22Rv1 (cell line): ENCODE measurements around the gene CTCFL.

ENCODE experiments used
- H3K27ac ChIP-seq: fragments of 450-650 bp; 2 replicates; pipeline ENCODE4 v1.5.1; 2017
- ZFX ChIP-seq: fragments of 450-650 bp; IDR thresholded peaks from 2 replicates; pipeline ENCODE4 v1.6.1; 2017; ENCODE audit warnings: antibody characterized with exemption, borderline replicate concordance
- TF ChIP-seq, protein P1 (sequence below): fragments of 450-650 bp; IDR thresholded peaks from 2 replicates; pipeline ENCODE4 v1.5.1; 2017; ENCODE audit warnings: mild to moderate bottlenecking

The CTCFL gene

GRCh38 chr20:57470212-57470522 lies 54.8 kb downstream of the CTCFL start:
- TF ChIP-seq, protein P1, sequence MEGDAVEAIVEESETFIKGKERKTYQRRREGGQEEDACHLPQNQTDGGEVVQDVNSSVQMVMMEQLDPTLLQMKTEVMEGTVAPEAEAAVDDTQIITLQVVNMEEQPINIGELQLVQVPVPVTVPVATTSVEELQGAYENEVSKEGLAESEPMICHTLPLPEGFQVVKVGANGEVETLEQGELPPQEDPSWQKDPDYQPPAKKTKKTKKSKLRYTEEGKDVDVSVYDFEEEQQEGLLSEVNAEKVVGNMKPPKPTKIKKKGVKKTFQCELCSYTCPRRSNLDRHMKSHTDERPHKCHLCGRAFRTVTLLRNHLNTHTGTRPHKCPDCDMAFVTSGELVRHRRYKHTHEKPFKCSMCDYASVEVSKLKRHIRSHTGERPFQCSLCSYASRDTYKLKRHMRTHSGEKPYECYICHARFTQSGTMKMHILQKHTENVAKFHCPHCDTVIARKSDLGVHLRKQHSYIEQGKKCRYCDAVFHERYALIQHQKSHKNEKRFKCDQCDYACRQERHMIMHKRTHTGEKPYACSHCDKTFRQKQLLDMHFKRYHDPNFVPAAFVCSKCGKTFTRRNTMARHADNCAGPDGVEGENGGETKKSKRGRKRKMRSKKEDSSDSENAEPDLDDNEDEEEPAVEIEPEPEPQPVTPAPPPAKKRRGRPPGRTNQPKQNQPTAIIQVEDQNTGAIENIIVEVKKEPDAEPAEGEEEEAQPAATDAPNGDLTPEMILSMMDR: no peak
- no peak for TF ChIP-seq ZFX
- no peak overlapping the region for H3K27ac ChIP-seq

- TF ChIP-seq, protein P1: no peak
- no peak for TF ChIP-seq ZFX
- H3K27ac ChIP-seq: no peak overlapping the region
These were observed 55.3 kb downstream of the CTCFL start for GRCh38 chr20:57469418-57470211.

DNA sequence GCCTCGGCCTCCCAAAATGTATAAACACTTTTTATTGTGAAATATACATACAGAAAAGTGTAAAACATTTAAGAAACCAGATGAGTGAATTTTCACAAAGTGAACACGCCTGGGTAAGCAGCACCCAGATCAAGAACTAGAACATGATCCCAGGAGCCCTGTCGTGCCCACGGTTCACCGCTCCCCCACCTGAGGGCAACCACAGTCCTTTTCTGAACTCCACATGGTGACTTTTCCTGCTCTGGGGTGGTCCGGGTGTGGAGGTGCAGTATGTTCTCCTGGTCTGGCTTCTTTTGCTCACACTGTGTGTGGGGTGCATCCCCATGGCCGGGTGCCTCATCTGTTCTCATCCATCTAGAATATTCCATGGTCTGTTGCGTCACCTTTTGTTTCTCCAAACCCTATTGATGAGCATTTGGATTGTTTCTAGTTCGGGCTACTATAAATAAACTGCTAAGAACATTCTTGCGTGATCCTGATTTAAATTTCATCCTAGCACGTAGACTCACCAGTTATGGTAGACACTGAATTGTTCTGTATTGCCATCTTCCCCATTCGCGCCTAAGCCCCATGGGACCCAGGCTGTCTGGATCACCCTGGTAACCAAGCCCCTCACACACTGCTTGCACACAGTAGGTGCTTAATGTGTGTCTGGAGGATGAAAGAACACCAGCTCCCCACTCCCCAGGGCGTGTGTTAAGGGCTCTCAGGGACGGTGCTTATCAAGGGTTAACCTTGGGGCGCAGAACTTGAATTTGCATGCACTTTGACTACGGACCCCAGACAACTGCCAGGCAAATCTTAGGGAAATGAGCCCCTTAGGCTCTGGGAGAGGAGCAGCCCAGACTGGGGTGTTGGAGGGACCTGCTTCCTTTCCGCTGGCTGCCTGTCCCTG lies 56.2 kb downstream of the CTCFL start:
- no peak overlapping the region for H3K27ac ChIP-seq
- TF ChIP-seq, protein P1: no peak
- TF ChIP-seq ZFX: no peak

GRCh38 chr20:57467742-57468141 lies 57.2 kb downstream of the CTCFL start:
- no peak overlapping the region for H3K27ac ChIP-seq
- TF ChIP-seq ZFX: no peak
- TF ChIP-seq, protein P1: no peak

DNA sequence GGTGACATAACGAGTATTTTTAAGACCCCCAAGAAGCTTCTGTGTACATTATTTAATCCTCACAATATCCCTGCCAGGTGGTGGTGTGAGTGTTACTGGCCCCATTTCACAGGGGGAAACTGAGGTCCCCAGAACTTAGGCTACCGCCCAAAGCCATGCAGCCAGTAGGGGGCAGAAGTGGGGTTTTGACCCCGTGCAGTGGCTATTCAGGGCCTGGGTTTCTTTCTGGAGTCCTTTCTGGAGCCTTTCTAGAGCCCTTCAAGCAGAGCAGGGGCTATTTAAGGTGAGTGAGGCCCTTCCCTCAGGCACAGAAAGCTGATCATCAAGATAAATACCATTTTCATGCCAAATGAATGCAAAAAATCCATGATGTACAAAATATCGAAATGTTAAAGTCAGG lies 59.0 kb downstream of the CTCFL start:
- no peak overlapping the region for H3K27ac ChIP-seq
- TF ChIP-seq, protein P1: peak; percentile 47
- no peak for TF ChIP-seq ZFX

- TF ChIP-seq, protein P1: no peak
- no peak for TF ChIP-seq ZFX
- no peak overlapping the region for H3K27ac ChIP-seq
These were observed 59.5 kb downstream of the CTCFL start for GRCh38 chr20:57465486-57465885.
